Mucosa of descending colon (tissue), 3 donors: ENCODE data around the gene TMOD1. TPM values are rescaled to one million over a fixed set of nuclear protein-coding genes. Genes with fewer than 3 reads are reported as not detected.

Experiments used
- ATAC-seq: fragments of 200-7000 bp; cut with Tn5 transposase; one replicate; pipeline ENCODE4 v1.9.1; 2020; ENCODE audit warnings: mild to moderate bottlenecking, moderate library complexity
- DNase-seq, 3 donors: peaks; one replicate each; pipeline ENCODE4 v3.0.0-alpha.2; 2020
- H3K36me3 ChIP-seq: fragments of 200-600 bp; one replicate; pipeline ENCODE4 v1.8.0; 2021; ENCODE audit warnings: low read depth, mild to moderate bottlenecking
- H3K4me1 ChIP-seq: fragments of 200-600 bp; one replicate; pipeline ENCODE4 v1.8.0; 2021; ENCODE audit warnings: low read depth, mild to moderate bottlenecking
- H3K4me3 ChIP-seq: fragments of 200-600 bp; one replicate; pipeline ENCODE4 v1.8.0; 2021; ENCODE audit warnings: mild to moderate bottlenecking
- H3K9me3 ChIP-seq: fragments of 200-600 bp; one replicate; pipeline ENCODE4 v1.8.0; 2021; ENCODE audit warnings: mild to moderate bottlenecking
- intact Hi-C, 2 donors: fragments of 100-400 bp; cut with DNase I in 1 of 2; cut with micrococcal nuclease in 1 of 2; formaldehyde crosslinking; loops; one replicate each; pipeline versions ENCODE4 v1.11.0 to v1.11.1; 2022; cut with DNase I, micrococcal nuclease
- total RNA-seq, 3 donors: library from RNA; stranded (reverse); fragmentation: NEBNext Ultra II Directional in 2 of 3; extraction: Animal tissue kit (Norgen Biotek cat#: 25700) in 2 of 3; gene quantifications; one replicate each; pipeline versions ENCODE4 v1.2.1 to v1.2.4, GENCODE V29; 2021 to 2023
- TF ChIP-seq, protein P1 (sequence below): fragments of 200-600 bp; IDR thresholded peaks from one replicate; pipeline ENCODE4 v1.8.0; 2022; ENCODE audit warnings: antibody characterized with exemption, mild to moderate bottlenecking
- donor health status: DM: no; HTN: no; CAD: no; lungs with moderate emphysema.
- donor health status: DM: no; HTN: no; CAD: no.
- donor health status: DM: no; HTN: yes; CAD: no.

Gene TMOD1
- total RNA-seq, 3 donors from 2014 or later, result 2.6 to 36.0 (median 3.9) TPM

DNA sequence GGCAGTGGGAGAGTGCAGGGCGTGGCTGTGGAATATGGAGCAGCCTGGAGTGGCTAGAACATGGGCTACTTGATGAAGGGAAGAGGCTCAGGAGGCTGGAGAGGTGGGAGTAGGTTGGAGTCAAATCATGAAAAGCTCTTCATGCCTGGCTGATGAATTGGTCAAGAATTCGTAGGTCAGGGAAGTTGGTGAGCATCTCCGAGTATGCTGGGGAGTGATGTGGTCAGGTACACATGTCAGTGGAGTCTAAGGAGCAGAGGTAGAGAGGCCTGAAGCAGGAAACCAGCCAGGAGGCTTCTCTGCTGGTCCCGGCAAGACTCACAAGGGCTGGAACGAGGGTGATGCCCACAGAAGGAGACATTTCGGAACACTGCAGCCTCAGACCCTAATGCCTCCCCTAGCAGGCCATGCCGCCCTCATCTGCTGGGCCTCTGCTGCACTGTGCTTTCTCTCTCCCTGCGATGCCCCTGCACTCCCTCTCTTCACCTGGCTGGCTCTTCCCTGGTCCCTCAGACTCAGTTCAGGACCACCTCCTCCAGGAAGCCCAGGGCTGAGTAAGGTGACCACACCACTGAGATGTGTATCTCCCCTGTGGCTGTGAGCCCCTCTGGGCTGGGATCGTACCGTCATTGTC, 33.6 kb downstream of the TMOD1 start:
- Histone ChIP-seq H3K36me3 (no peaks in the 10 kb centered on the region), H3K4me3 (no peak overlapping the region), H3K9me3 (no peaks in the 10 kb centered on the region), H3K4me1 (no peaks in the 10 kb centered on the region)
- TF ChIP-seq, protein P1, sequence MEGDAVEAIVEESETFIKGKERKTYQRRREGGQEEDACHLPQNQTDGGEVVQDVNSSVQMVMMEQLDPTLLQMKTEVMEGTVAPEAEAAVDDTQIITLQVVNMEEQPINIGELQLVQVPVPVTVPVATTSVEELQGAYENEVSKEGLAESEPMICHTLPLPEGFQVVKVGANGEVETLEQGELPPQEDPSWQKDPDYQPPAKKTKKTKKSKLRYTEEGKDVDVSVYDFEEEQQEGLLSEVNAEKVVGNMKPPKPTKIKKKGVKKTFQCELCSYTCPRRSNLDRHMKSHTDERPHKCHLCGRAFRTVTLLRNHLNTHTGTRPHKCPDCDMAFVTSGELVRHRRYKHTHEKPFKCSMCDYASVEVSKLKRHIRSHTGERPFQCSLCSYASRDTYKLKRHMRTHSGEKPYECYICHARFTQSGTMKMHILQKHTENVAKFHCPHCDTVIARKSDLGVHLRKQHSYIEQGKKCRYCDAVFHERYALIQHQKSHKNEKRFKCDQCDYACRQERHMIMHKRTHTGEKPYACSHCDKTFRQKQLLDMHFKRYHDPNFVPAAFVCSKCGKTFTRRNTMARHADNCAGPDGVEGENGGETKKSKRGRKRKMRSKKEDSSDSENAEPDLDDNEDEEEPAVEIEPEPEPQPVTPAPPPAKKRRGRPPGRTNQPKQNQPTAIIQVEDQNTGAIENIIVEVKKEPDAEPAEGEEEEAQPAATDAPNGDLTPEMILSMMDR, result no peak
- intact Hi-C loops, result no loop called here
- DNase-seq (no peak), ATAC-seq (no peak)

DNA sequence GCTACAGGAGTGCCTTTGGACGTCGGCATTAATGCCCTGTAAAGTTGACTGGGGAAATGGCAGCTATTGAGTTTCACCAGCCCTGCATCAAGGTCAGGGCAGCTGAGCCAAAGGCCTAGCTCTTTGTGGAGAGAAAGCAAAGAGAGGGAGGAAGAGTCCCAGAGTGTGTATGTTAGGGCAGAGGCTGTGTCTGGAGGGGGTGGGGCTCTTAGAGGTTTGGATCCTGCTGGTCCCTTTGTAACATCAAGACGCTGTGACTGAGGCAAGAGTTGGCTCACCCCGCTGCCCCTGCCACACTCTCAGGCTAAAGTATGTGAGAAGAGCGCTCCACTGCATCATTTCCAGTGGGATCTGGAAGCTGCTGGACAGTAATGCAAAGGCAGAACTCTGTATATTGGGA, 34.3 kb downstream of the TMOD1 start:
- intact Hi-C loops, result no loop called here
- TF ChIP-seq, protein P1, result no peak
- no peaks in the 10 kb centered on the region for H3K4me1 ChIP-seq
- no peaks in the 10 kb centered on the region for H3K36me3 ChIP-seq
- H3K9me3 ChIP-seq, result no peaks in the 10 kb centered on the region
- ATAC-seq, result no peak
- H3K4me3 ChIP-seq, result no peak overlapping the region
- DNase-seq, result no peak

DNA sequence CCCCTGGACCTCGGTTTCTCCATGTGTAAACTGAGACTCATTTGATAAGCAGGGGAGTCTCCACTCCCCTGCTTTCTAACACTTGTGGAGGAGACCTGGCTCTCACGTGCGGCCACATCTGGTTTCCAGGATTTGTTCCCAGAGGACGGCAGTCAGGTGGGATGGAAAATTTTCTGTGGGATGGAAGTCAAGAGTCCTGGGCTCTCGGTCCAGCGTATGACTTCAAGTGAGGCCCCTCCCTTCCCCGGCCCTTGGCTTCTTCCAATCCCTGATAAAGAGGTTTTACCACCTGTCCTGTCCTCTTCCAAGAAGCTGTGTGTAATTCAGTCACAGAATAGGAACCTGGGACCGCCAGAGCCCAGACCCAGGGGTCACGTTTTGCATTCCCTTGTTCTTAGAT, 35.0 kb downstream of the TMOD1 start:
- intact Hi-C loops, result no loop called here
- no peaks in the 10 kb centered on the region for H3K4me1 ChIP-seq
- no peak for ATAC-seq

DNA sequence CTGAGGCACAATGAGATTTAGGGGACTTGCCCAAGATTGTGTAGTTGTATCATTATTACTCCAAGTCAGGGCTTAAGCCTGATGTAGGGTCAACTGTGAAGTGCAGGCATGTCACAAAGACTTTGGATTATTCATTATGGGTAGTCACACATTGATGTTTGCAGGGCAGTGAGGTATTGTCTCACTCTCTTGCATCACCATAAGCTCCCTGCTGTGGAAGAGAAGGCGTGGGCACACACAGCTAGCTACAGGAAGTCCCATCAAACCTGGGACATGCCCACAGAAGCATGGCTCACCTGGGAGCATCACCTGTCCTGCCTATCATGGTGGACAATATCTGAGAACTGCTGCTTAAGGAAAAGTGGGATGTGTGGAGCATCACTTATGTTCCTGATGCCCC, 42.1 kb downstream of the TMOD1 start:
- intact Hi-C loops, result no loop called here
- TF ChIP-seq, protein P1, result no peak
- no peak for ATAC-seq

More for the DNA sequence above, 35.0 kb downstream of the TMOD1 start:
- no peak overlapping the region for H3K4me3 ChIP-seq
- H3K36me3 ChIP-seq, result no peaks in the 10 kb centered on the region
- TF ChIP-seq, protein P1, result no peak
- no peaks in the 10 kb centered on the region for H3K9me3 ChIP-seq
- DNase-seq, result no peak

DNA sequence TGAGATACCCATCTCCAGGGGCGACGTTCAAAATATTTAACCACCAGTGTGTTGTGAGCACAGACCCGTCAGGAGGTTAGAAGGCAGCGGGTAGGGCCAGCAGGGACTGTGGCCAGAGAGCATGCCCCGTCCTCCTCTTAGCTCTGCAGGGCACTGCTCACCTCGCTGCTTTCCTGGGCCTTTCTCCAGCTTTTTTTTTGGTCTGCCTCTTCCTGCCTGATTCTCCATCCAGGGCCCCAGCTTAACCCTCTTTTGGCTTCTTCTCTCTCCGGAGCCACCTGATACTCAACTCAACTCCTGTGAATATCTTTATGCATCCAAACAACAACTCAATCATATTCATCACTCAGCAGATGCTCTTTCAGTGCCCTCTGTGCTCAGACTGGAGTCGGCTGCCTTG, 44.0 kb downstream of the TMOD1 start:
- ATAC-seq (no peak), DNase-seq (no peak)
- Histone ChIP-seq H3K4me3 (no peak overlapping the region), H3K9me3 (no peaks in the 10 kb centered on the region), H3K4me1 (no peaks in the 10 kb centered on the region), H3K36me3 (no peaks in the 10 kb centered on the region)
- TF ChIP-seq, protein P1, result no peak
- intact Hi-C loops, result no loop called here

More for the DNA sequence above, 42.1 kb downstream of the TMOD1 start:
- Histone ChIP-seq H3K4me1 (no peaks in the 10 kb centered on the region), H3K4me3 (no peak overlapping the region), H3K9me3 (no peaks in the 10 kb centered on the region), H3K36me3 (no peaks in the 10 kb centered on the region)
- no peak for DNase-seq
